Activated CD4-positive, alpha-beta T cell treated with anti-CD3 and anti-CD28 coated beads, Interleukin-2, amount 10 ng/mL, durations not matched to agents 24 days and 14 days (primary cell): ENCODE data around the gene ZNF521. TPM values are rescaled to one million over a fixed set of nuclear protein-coding genes. Genes with fewer than 3 reads are reported as not detected.

Experiments
- DNase-seq: peaks from one replicate; pipeline ENCODE4 v3.0.0; 2022
- H3K27ac Mint-ChIP-seq: one replicate; pipeline ENCODE4 v1.8.0; 2022; ENCODE audit warnings: mild to moderate bottlenecking, mixed read lengths
- H3K27me3 Mint-ChIP-seq: one replicate; pipeline ENCODE4 v1.8.0; 2022; ENCODE audit warnings: mixed read lengths
- H3K36me3 Mint-ChIP-seq: one replicate; pipeline ENCODE4 v1.8.0; 2022; ENCODE audit warnings: low read depth, mild to moderate bottlenecking, mixed read lengths
- H3K4me1 Mint-ChIP-seq: one replicate; pipeline ENCODE4 v1.8.0; 2021; ENCODE audit warnings: mixed read lengths
- H3K4me3 Mint-ChIP-seq: one replicate; pipeline ENCODE4 v1.8.0; 2022; ENCODE audit warnings: mild to moderate bottlenecking, moderate library complexity, mixed read lengths
- H3K9me3 Mint-ChIP-seq: one replicate; pipeline ENCODE4 v1.8.0; 2021; ENCODE audit warnings: mixed read lengths
- intact Hi-C: fragments of 100-400 bp; cut with micrococcal nuclease; formaldehyde crosslinking; loops from one replicate; pipeline ENCODE4 v1.15.1; 2023
- total RNA-seq: library from RNA; stranded (reverse); gene quantifications from 2 replicates; pipeline ENCODE4 v1.2.3, GENCODE V29; 2022

ZNF521 gene
- total RNA-seq, 1 donor from 2014 or later, result not detected

- H3K36me3 Mint-ChIP-seq, result no peaks in the 10 kb centered on the region
- no peak overlapping the region for H3K27ac Mint-ChIP-seq
- H3K4me1 Mint-ChIP-seq, result no peaks in the 10 kb centered on the region
- DNase-seq, result no peak
- no peaks in the 10 kb centered on the region for H3K9me3 Mint-ChIP-seq
- H3K4me3 Mint-ChIP-seq, result no peak overlapping the region
- H3K27me3 Mint-ChIP-seq, result no peaks in the 10 kb centered on the region
- intact Hi-C loops, result no loop called here
These were observed 284.5 kb downstream of the ZNF521 start for GRCh38 chr18:25067275-25068025.

- intact Hi-C loops, result no loop called here
- Mint-ChIP-seq H3K27me3 (no peaks in the 10 kb centered on the region), H3K27ac (no peak overlapping the region), H3K36me3 (no peaks in the 10 kb centered on the region), H3K9me3 (no peaks in the 10 kb centered on the region), H3K4me1 (no peaks in the 10 kb centered on the region), H3K4me3 (no peak overlapping the region)
- DNase-seq, result no peak
These were observed 285.4 kb downstream of the ZNF521 start for GRCh38 chr18:25066516-25066915.

GRCh38 chr18:25062720-25063119 is 289.2 kb downstream of the ZNF521 start:
- Mint-ChIP-seq H3K9me3 (no peaks in the 10 kb centered on the region), H3K4me1 (no peaks in the 10 kb centered on the region), H3K27ac (no peak overlapping the region), H3K27me3 (no peaks in the 10 kb centered on the region), H3K36me3 (no peaks in the 10 kb centered on the region), H3K4me3 (no peak overlapping the region)
- intact Hi-C loops, result no loop called here
- DNase-seq, result no peak

GRCh38 chr18:25061395-25061794 is 290.6 kb downstream of the ZNF521 start:
- Mint-ChIP-seq H3K9me3 (no peaks in the 10 kb centered on the region), H3K4me3 (no peak overlapping the region), H3K27ac (no peak overlapping the region), H3K36me3 (no peaks in the 10 kb centered on the region), H3K27me3 (no peaks in the 10 kb centered on the region), H3K4me1 (no peaks in the 10 kb centered on the region)
- DNase-seq, result no peak
- intact Hi-C loops, result no loop called here

GRCh38 chr18:25058521-25058920 is 293.4 kb downstream of the ZNF521 start:
- H3K4me1 Mint-ChIP-seq, result no peaks in the 10 kb centered on the region

GRCh38 chr18:25057491-25058050 is 294.4 kb downstream of the ZNF521 start:
- Mint-ChIP-seq H3K9me3 (no peaks in the 10 kb centered on the region), H3K27me3 (no peaks in the 10 kb centered on the region), H3K4me3 (no peak overlapping the region), H3K36me3 (no peaks in the 10 kb centered on the region), H3K4me1 (no peaks in the 10 kb centered on the region), H3K27ac (no peak overlapping the region)
- intact Hi-C loops, result no loop called here
- no peak for DNase-seq

More at GRCh38 chr18:25058521-25058920, 293.4 kb downstream of the ZNF521 start:
- Mint-ChIP-seq H3K36me3 (no peaks in the 10 kb centered on the region), H3K4me3 (no peak overlapping the region), H3K9me3 (no peaks in the 10 kb centered on the region), H3K27ac (no peak overlapping the region), H3K27me3 (no peaks in the 10 kb centered on the region)
- no peak for DNase-seq
- intact Hi-C loops, result no loop called here

GRCh38 chr18:25056429-25056828 is 295.5 kb downstream of the ZNF521 start:
- Mint-ChIP-seq H3K9me3 (no peaks in the 10 kb centered on the region), H3K4me1 (no peaks in the 10 kb centered on the region), H3K27ac (no peak overlapping the region), H3K27me3 (no peaks in the 10 kb centered on the region), H3K4me3 (no peak overlapping the region), H3K36me3 (no peaks in the 10 kb centered on the region)
- no peak for DNase-seq
- intact Hi-C loops, result no loop called here

- H3K9me3 Mint-ChIP-seq, result no peaks in the 10 kb centered on the region
- no peaks in the 10 kb centered on the region for H3K27me3 Mint-ChIP-seq
- intact Hi-C loops, result no loop called here
- no peak overlapping the region for H3K4me3 Mint-ChIP-seq
- no peak for DNase-seq
- no peak overlapping the region for H3K27ac Mint-ChIP-seq
- H3K4me1 Mint-ChIP-seq, result no peaks in the 10 kb centered on the region
- no peaks in the 10 kb centered on the region for H3K36me3 Mint-ChIP-seq
These were observed 296.9 kb downstream of the ZNF521 start for GRCh38 chr18:25055076-25055475.

- intact Hi-C loops, result no loop called here
- no peak for DNase-seq
- Mint-ChIP-seq H3K9me3 (no peaks in the 10 kb centered on the region), H3K27ac (no peak overlapping the region), H3K4me3 (no peak overlapping the region), H3K4me1 (no peaks in the 10 kb centered on the region), H3K27me3 (no peaks in the 10 kb centered on the region), H3K36me3 (no peaks in the 10 kb centered on the region)
These were observed 298.5 kb downstream of the ZNF521 start for GRCh38 chr18:25053466-25053865.

GRCh38 chr18:25052511-25052921 is 299.4 kb downstream of the ZNF521 start:
- Mint-ChIP-seq H3K4me1 (no peaks in the 10 kb centered on the region), H3K9me3 (no peaks in the 10 kb centered on the region), H3K36me3 (no peaks in the 10 kb centered on the region), H3K27me3 (no peaks in the 10 kb centered on the region), H3K4me3 (no peak overlapping the region), H3K27ac (no peak overlapping the region)
- no peak for DNase-seq
- intact Hi-C loops, result no loop called here

- no peaks in the 10 kb centered on the region for H3K4me1 Mint-ChIP-seq
- no peaks in the 10 kb centered on the region for H3K36me3 Mint-ChIP-seq
- no peak overlapping the region for H3K4me3 Mint-ChIP-seq
These were observed 301.4 kb downstream of the ZNF521 start for GRCh38 chr18:25050605-25051004.

GRCh38 chr18:25047983-25048382 is 304.0 kb downstream of the ZNF521 start:
- no peak overlapping the region for H3K4me3 Mint-ChIP-seq
- intact Hi-C loops, result no loop called here
- no peaks in the 10 kb centered on the region for H3K36me3 Mint-ChIP-seq
- DNase-seq, result no peak
- H3K27ac Mint-ChIP-seq, result no peak overlapping the region
- no peaks in the 10 kb centered on the region for H3K4me1 Mint-ChIP-seq
- no peaks in the 10 kb centered on the region for H3K27me3 Mint-ChIP-seq
- H3K9me3 Mint-ChIP-seq, result no peaks in the 10 kb centered on the region

More at GRCh38 chr18:25050605-25051004, 301.4 kb downstream of the ZNF521 start:
- no peak for DNase-seq
- Mint-ChIP-seq H3K27me3 (no peaks in the 10 kb centered on the region), H3K27ac (no peak overlapping the region), H3K9me3 (no peaks in the 10 kb centered on the region)
- intact Hi-C loops, result no loop called here

GRCh38 chr18:25047421-25047820 is 304.5 kb downstream of the ZNF521 start:
- no peak for DNase-seq
- H3K4me1 Mint-ChIP-seq, result no peaks in the 10 kb centered on the region
- no peaks in the 10 kb centered on the region for H3K36me3 Mint-ChIP-seq
- no peaks in the 10 kb centered on the region for H3K27me3 Mint-ChIP-seq
- H3K9me3 Mint-ChIP-seq, result no peaks in the 10 kb centered on the region
- intact Hi-C loops, result no loop called here
- H3K4me3 Mint-ChIP-seq, result no peak overlapping the region
- no peak overlapping the region for H3K27ac Mint-ChIP-seq

- Mint-ChIP-seq H3K9me3 (no peaks in the 10 kb centered on the region), H3K36me3 (no peaks in the 10 kb centered on the region)
- intact Hi-C loops, result no loop called here
These were observed 307.3 kb downstream of the ZNF521 start for GRCh38 chr18:25044694-25045093.

GRCh38 chr18:25043104-25043503 is 308.9 kb downstream of the ZNF521 start:
- no peaks in the 10 kb centered on the region for H3K36me3 Mint-ChIP-seq
- intact Hi-C loops, result no loop called here
- no peaks in the 10 kb centered on the region for H3K27me3 Mint-ChIP-seq
- no peak overlapping the region for H3K27ac Mint-ChIP-seq
- no peaks in the 10 kb centered on the region for H3K9me3 Mint-ChIP-seq
- no peaks in the 10 kb centered on the region for H3K4me1 Mint-ChIP-seq
- no peak for DNase-seq
- no peak overlapping the region for H3K4me3 Mint-ChIP-seq

More at GRCh38 chr18:25044694-25045093, 307.3 kb downstream of the ZNF521 start:
- no peak overlapping the region for H3K27ac Mint-ChIP-seq
- H3K27me3 Mint-ChIP-seq, result no peaks in the 10 kb centered on the region
- DNase-seq, result no peak
- no peak overlapping the region for H3K4me3 Mint-ChIP-seq
- no peaks in the 10 kb centered on the region for H3K4me1 Mint-ChIP-seq
